AG04450 (cell line): ENCODE results near the gene TTC12. TPM values are rescaled to one million over a fixed set of nuclear protein-coding genes. Genes with fewer than 3 reads are reported as not detected.

ENCODE experiments used
- CTCF ChIA-PET: fragments of 300-600, 350-600 bp; formaldehyde crosslinking; extraction: SDS; loops from one replicate; lab custom pipeline; 2022; ENCODE audit warnings: antibody characterized with exemption, inconsistent platforms; lab: Charles Lee
- POLR2A ChIA-PET: fragments of 350-600 bp; formaldehyde crosslinking; extraction: SDS; loops from one replicate; lab custom pipeline; 2021; ENCODE audit warnings: antibody characterized with exemption, inconsistent platforms; lab: Yijun Ruan, JAX
- DNase-seq: peaks from one replicate; pipeline ENCODE4 v3.0.0-alpha.2; 2011; ENCODE audit warnings: low read depth, low spot score
- H3K27ac ChIP-seq: one replicate; pipeline ENCODE4 v1.5.1; 2012; ENCODE audit warnings: low read depth, low read length, control low read depth
- H3K27me3 ChIP-seq: one replicate; pipeline ENCODE4 v1.6.0; 2012; ENCODE audit warnings: low read length; ENCODE audit not compliant: control insufficient read depth, insufficient read depth
- H3K4me3 ChIP-seq: 2 replicates; pipeline ENCODE4 v1.5.1; 2011; ENCODE audit warnings: mild to moderate bottlenecking, low read depth, low read length, control low read depth
- H3K9me3 ChIP-seq: 2 replicates; pipeline ENCODE4 v1.5.1; 2012; ENCODE audit warnings: low read length; ENCODE audit not compliant: control insufficient read depth, insufficient read depth
- polyA plus RNA-seq: library from polyadenylated mRNA; depleted of rRNA; stranded (reverse); fragments of >200 nt; gene quantifications from 2 replicates; pipeline ENCODE4 v1.2.3, GENCODE V29; 2011
- TF ChIP-seq, protein P1 (sequence below): IDR thresholded peaks from 2 replicates; pipeline ENCODE4 v1.5.1; 2011; ENCODE audit warnings: low read depth, low read length, control low read depth, inconsistent platforms

Gene TTC12
- polyA plus RNA-seq, 1 experiment = 19.0 TPM

DNA sequence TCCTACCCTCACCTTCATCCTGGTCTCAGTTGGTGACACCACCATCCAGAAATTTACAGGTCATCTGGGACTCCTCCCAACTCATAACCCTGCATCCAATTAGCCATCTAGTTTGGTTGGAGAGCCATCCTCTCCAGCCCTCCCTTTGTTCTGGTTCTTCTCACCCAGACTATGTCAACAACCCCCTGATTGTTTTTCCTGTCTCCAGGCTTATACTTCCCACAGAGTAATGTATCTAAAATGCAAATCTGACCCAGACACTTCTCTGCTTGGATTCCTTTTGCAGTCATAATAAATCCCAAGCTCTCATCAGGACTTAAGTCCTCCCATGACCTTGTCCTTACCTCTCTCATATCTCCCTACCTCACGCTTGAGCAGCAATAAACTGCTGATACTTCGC, 3.0 kb downstream of the TTC12 start:
- H3K27ac ChIP-seq = no peak overlapping the region
- ChIA-PET POLR2A (no interaction called here), CTCF (interaction anchor here (0.9 to 1.8 kb wide), 4 partner anchors 11 to 414 kb away, joined by 3 to 6 read pairs (median 4); no protein-coding TSS in a partner anchor)
- H3K27me3 ChIP-seq = no peaks in the 10 kb centered on the region
- TF ChIP-seq, protein P1, sequence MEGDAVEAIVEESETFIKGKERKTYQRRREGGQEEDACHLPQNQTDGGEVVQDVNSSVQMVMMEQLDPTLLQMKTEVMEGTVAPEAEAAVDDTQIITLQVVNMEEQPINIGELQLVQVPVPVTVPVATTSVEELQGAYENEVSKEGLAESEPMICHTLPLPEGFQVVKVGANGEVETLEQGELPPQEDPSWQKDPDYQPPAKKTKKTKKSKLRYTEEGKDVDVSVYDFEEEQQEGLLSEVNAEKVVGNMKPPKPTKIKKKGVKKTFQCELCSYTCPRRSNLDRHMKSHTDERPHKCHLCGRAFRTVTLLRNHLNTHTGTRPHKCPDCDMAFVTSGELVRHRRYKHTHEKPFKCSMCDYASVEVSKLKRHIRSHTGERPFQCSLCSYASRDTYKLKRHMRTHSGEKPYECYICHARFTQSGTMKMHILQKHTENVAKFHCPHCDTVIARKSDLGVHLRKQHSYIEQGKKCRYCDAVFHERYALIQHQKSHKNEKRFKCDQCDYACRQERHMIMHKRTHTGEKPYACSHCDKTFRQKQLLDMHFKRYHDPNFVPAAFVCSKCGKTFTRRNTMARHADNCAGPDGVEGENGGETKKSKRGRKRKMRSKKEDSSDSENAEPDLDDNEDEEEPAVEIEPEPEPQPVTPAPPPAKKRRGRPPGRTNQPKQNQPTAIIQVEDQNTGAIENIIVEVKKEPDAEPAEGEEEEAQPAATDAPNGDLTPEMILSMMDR = no peak
- DNase-seq = no peak
- H3K4me3 ChIP-seq = no peak overlapping the region
- H3K9me3 ChIP-seq = 0 out of 2 replicates have a peak, but pooled peaks cover 2% of the 10 kb centered on the region

DNA sequence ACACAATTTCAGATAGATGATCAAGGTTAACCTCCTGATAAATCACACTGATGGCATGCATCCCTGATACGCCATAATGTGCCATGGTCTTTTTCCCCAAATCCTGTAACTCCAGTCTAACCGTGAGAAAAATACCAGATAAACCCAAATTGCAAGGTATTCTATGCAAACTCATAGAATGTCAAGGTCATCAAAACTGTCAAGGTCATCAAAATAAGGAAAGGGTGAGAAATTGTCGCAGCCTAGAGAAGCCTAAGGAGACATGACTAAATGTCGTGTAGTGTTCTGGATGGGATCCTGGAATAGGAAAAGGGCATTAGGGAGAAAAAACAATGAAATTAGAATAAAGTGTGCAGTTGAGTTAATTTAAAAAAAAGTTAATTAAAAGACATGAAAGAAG, 4.7 kb downstream of the TTC12 start:
- no peak for DNase-seq
- ChIA-PET POLR2A (no interaction called here), CTCF (interaction anchor here (0.6 kb wide), 1 partner anchor 1039 kb away, joined by 8 read pairs; no protein-coding TSS in a partner anchor)
- Histone ChIP-seq H3K4me3 (no peak overlapping the region), H3K9me3 (0 out of 2 replicates have a peak, but pooled peaks cover 2% of the 10 kb centered on the region), H3K27ac (no peak overlapping the region), H3K27me3 (no peaks in the 10 kb centered on the region)
- TF ChIP-seq, protein P1 = no peak

DNA sequence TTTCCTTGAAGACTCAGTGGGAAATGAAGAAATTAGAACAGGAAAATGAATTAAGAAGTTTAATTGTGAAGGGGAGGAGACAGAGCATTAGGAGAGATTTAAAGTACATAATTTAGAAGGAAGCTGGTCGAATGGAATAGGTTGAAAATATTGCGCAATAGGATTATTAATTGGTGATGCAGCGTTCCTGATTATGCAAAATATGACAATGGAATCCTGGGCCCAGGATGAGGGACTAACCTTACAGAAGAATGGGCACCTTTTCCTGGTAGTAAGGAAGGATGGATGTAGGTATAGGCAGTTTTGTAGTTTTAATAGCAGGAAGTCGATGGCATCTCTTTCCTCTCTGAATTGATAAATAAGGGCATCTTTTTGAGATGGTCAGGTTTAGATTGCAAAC, 7.8 kb downstream of the TTC12 start:
- Histone ChIP-seq H3K27me3 (no peaks in the 10 kb centered on the region), H3K4me3 (no peak overlapping the region), H3K9me3 (0 out of 2 replicates have a peak, but pooled peaks cover 2% of the 10 kb centered on the region), H3K27ac (no peak overlapping the region)
- CTCF ChIA-PET = no interaction called here
- POLR2A ChIA-PET = no interaction called here
- TF ChIP-seq, protein P1 = no peak
- DNase-seq = no peak

DNA sequence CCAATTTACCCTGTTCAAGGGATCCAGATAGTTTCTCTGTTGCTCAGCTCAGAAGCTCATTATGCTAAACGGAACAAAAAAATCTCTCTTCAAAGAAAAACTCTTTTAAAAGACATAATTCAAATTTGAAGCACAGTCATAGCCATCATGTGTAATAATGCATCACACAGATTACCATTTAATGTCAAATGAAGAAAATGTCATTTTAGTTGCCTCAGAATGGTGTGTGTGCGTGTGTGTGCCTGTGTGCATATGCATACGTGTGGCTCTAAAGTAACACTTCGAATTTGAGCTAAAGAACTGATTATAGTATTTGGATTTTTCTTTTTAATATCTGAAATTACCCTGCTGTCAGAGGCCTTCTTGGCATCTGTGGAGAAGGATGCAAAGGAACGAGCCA, 9.9 kb downstream of the TTC12 start:
- ChIA-PET CTCF (interaction anchor here (1.2 to 1.5 kb wide), 2 partner anchors 34 to 208 kb away, joined by 3 to 4 read pairs; no protein-coding TSS in a partner anchor), POLR2A (no interaction called here)
- no peak overlapping the region for H3K27ac ChIP-seq

DNA sequence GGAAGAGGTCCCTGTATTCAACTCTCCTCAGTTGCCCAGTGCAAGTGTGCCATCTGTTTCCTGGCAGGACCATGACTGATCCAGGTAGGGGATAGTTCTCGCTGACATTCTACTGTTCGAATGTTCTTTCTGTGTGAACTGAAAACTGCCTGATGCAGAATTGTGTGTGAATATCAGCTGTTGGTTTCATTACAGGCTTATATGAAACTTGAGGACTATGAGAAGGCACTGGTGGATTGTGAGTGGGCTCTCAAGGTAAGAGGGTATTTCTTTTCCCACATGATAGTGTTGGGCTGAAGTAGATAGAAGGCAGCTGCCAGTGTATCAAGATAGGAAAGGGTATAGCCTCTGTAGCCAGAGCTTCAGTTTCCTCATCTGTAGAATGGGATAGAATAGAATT, 15.3 kb downstream of the TTC12 start:
- no peak overlapping the region for H3K27ac ChIP-seq
- no peak for DNase-seq
- ChIA-PET CTCF (interaction anchor here (1.2 to 1.7 kb wide), 2 partner anchors 24 to 401 kb away, joined by 3 to 5 read pairs; no protein-coding TSS in a partner anchor), POLR2A (no interaction called here)
- TF ChIP-seq, protein P1 = no peak
- no peaks in the 10 kb centered on the region for H3K27me3 ChIP-seq
- H3K4me3 ChIP-seq = no peak overlapping the region
- H3K9me3 ChIP-seq = no peaks in the 10 kb centered on the region

More for the DNA sequence above, 9.9 kb downstream of the TTC12 start:
- Histone ChIP-seq H3K27me3 (no peaks in the 10 kb centered on the region), H3K9me3 (0 out of 2 replicates have a peak, but pooled peaks cover 2% of the 10 kb centered on the region), H3K4me3 (no peak overlapping the region)
- no peak for DNase-seq
- TF ChIP-seq, protein P1 = no peak
